K562 (cell line): ENCODE data around the gene PDZK1IP1. TPM values are rescaled to one million over a fixed set of nuclear protein-coding genes. Genes with fewer than 3 reads are reported as not detected.

ENCODE experiments used
- ADNP ChIP-seq: fragments of 200-800 bp; sonication (Bioruptor generic); IDR thresholded peaks from 2 replicates; pipeline ENCODE4 v1.6.1; 2016; ENCODE audit warnings: missing genetic modification characterization, missing compliant biosample characterization
- EGR1 ChIP-seq: fragments of 450-650 bp; conservative IDR thresholded peaks from 2 replicates; pipeline ENCODE4 v1.6.1; 2017; ENCODE audit warnings: mild to moderate bottlenecking
- ELF1 ChIP-seq: fragments of 200-800 bp; sonication (Bioruptor generic); IDR thresholded peaks from 2 replicates; pipeline ENCODE4 v1.6.1; 2016; ENCODE audit warnings: missing genetic modification characterization, missing compliant biosample characterization
- KLF16 ChIP-seq: IDR thresholded peaks from 2 replicates; pipeline ENCODE4 v1.6.1; 2016; ENCODE audit warnings: antibody characterized with exemption
- MLLT1 ChIP-seq, 2 experiments: fragments of 450-650 bp; IDR thresholded peaks; 2 replicates each; pipeline ENCODE4 v1.6.1; 2016
- MTF1 ChIP-seq: fragments of 250-450 bp; sonication (Bioruptor Pico); IDR thresholded peaks from 2 replicates; pipeline ENCODE4 v1.9.0; 2021; ENCODE audit warnings: moderate library complexity, mild to moderate bottlenecking, inconsistent platforms, borderline replicate concordance
- NFIX ChIP-seq: fragments of 250-450 bp; sonication (Bioruptor Pico); IDR thresholded peaks from 2 replicates; pipeline ENCODE4 v1.4.0; 2020; ENCODE audit warnings: low read depth, mild to moderate bottlenecking, moderate library complexity
- NFYB ChIP-seq: IDR thresholded peaks from 2 replicates; pipeline ENCODE4 v1.6.1; 2011; ENCODE audit warnings: mild to moderate bottlenecking, moderate library complexity; ENCODE audit not compliant: insufficient read length; ENCODE audit errors: extremely low read depth
- POLR2B ChIP-seq: fragments of 450-650 bp; IDR thresholded peaks from 2 replicates; pipeline ENCODE4 v1.6.1; 2018; ENCODE audit warnings: low read depth; ENCODE audit not compliant: partially characterized antibody
- SETDB1 ChIP-seq: IDR thresholded peaks from one replicate; pipeline ENCODE4 v1.6.1; 2012; ENCODE audit warnings: low read length, control low read depth, inconsistent platforms
- SNAPC5 ChIP-seq: fragments of 250-450 bp; sonication (Bioruptor Pico); IDR thresholded peaks from 2 replicates; pipeline ENCODE4 v1.8.0; 2021; ENCODE audit warnings: moderate library complexity, mild to moderate bottlenecking, inconsistent platforms
- SNIP1 ChIP-seq: fragments of 450-650 bp; IDR thresholded peaks from 2 replicates; pipeline ENCODE4 v1.7.1; 2017; ENCODE audit warnings: low read depth, mild to moderate bottlenecking
- STAT6 ChIP-seq: sonication (generic); formaldehyde crosslinking; IDR thresholded peaks from 2 replicates; pipeline ENCODE4 v1.8.1; 2023; ENCODE audit warnings: mild to moderate bottlenecking, missing genetic modification reagents
- THRAP3 ChIP-seq: fragments of 450-650 bp; IDR thresholded peaks from 2 replicates; pipeline ENCODE4 v1.6.1; 2016; ENCODE audit warnings: mild to moderate bottlenecking, inconsistent platforms, borderline replicate concordance
- ZFP36 ChIP-seq: fragments of 150-350 bp; IDR thresholded peaks from 2 replicates; pipeline ENCODE4 v1.6.1; 2018; ENCODE audit warnings: low read length, low read depth; ENCODE audit not compliant: partially characterized antibody
- ZNF121 ChIP-seq: sonication (generic); formaldehyde crosslinking; conservative IDR thresholded peaks from 2 replicates; pipeline ENCODE4 v1.8.0; 2022; ENCODE audit warnings: missing genetic modification reagents
- ZNF23 ChIP-seq: fragments of 250-450 bp; sonication (Bioruptor Pico); IDR thresholded peaks from 2 replicates; pipeline ENCODE4 v1.4.0; 2020; ENCODE audit warnings: mild to moderate bottlenecking
- ZNF282 ChIP-seq: sonication (generic); formaldehyde crosslinking; IDR thresholded peaks from 2 replicates; pipeline ENCODE4 v1.8.1; 2023; ENCODE audit warnings: missing genetic modification reagents
- ZNF76 ChIP-seq: fragments of 250-450 bp; sonication (Bioruptor Pico); IDR thresholded peaks from 2 replicates; pipeline ENCODE4 v1.4.0; 2020; ENCODE audit warnings: mild to moderate bottlenecking, moderate library complexity, borderline replicate concordance
- polyA plus RNA-seq, 8 experiments: library from polyadenylated mRNA; depleted of rRNA in 4 of 8; stranded (reverse) in 5 of 8; unstranded in 3 of 8; fragments of >200 nt; fragmentation: Nextera tagmentation in 2 of 8; fragmentation: Illumina TruSeq in 1 of 8; extraction: Ambion mirVana in 2 of 8; extraction: Trizol in 1 of 8; gene quantifications; 2 replicates each; pipeline versions ENCODE4 v1.2.1 to v1.2.3, GENCODE V29; 2011 to 2014; ENCODE audit warnings: inconsistent platforms in 1 of 8, missing spikeins in 1 of 8
- total RNA-seq, 7 experiments: library from RNA; depleted of rRNA in 6 of 7; stranded (reverse); fragments of >200 nt in 6 of 7; fragmentation: Illumina TruSeq in 2 of 7; extraction: Trizol in 2 of 7; gene quantifications; 2 replicates each; pipeline versions ENCODE4 v1.2.1 to v1.2.3, GENCODE V29; 2011 to 2021; ENCODE audit warnings: low replicate concordance in 1 of 7
- TF ChIP-seq, protein P1 (sequence below): sonication (generic); formaldehyde crosslinking; IDR thresholded peaks from 2 replicates; pipeline ENCODE4 v1.9.0; 2022; ENCODE audit warnings: mild to moderate bottlenecking, missing genetic modification reagents
- TF ChIP-seq, protein P2 (sequence below): fragments of 450-650 bp; formaldehyde crosslinking; IDR thresholded peaks from 2 replicates; pipeline ENCODE4 v1.4.0; 2020; ENCODE audit warnings: mild to moderate bottlenecking, moderate library complexity

The PDZK1IP1 gene
- total and polyA plus RNA-seq, 9 of the 15 experiments (the other 6 are each of a cell fraction or from before 2014, with no cell fraction given), result 0.17 to 0.68 (median 0.53) TPM; not detected in 2

- TF ChIP-seq, protein P1, sequence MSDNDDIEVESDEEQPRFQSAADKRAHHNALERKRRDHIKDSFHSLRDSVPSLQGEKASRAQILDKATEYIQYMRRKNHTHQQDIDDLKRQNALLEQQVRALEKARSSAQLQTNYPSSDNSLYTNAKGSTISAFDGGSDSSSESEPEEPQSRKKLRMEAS (CRISPR knock-in tag), result no peak
- TF ChIP-seq KLF16 (peak; percentile 82), NFYB (no peak), SNAPC5 (no peak), EGR1 (no peak), ZNF23 (CRISPR knock-in tag) (no peak), ZNF76 (CRISPR knock-in tag) (no peak), STAT6 (no peak), ZFP36 (no peak), SETDB1 (no peak), SNIP1 (no peak), ELF1 (tag) (no peak), MLLT1 (IDR thresholded peaks at IDR 0.05) (0 out of 4 replicates have a peak, but pooled peaks have one; percentile 27 to 37), ADNP (no peak), NFIX (CRISPR knock-in tag) (no peak), MTF1 (CRISPR knock-in tag) (no peak), ZNF282 (CRISPR knock-in tag) (no peak), POLR2B (no peak), THRAP3 (no peak), ZNF121 (CRISPR knock-in tag) (no peak)
- TF ChIP-seq, protein P2, sequence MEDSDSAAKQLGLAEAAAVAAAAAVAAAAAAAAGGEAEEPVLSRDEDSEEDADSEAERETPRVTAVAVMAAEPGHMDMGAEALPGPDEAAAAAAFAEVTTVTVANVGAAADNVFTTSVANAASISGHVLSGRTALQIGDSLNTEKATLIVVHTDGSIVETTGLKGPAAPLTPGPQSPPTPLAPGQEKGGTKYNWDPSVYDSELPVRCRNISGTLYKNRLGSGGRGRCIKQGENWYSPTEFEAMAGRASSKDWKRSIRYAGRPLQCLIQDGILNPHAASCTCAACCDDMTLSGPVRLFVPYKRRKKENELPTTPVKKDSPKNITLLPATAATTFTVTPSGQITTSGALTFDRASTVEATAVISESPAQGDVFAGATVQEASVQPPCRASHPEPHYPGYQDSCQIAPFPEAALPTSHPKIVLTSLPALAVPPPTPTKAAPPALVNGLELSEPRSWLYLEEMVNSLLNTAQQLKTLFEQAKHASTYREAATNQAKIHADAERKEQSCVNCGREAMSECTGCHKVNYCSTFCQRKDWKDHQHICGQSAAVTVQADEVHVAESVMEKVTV (CRISPR knock-in tag), result 0 out of 2 replicates have a peak, but pooled peaks have one; percentile 26
Observed at GRCh38 chr1:47175227-47175934, 14.5 kb downstream of the PDZK1IP1 start (continued).
